Mucosa of gallbladder (tissue), 1 donor: ENCODE data around the gene TMED3. TPM values are rescaled to one million over a fixed set of nuclear protein-coding genes. Genes with fewer than 3 reads are reported as not detected.
"Not testable (repeated sequence)": the region's sequence is repeated elsewhere in the genome, so short reads cannot be mapped to it uniquely, and the experiment has no call there.

Experiments
- DNase-seq: peaks from one replicate; pipeline ENCODE4 v3.0.0-alpha.2; 2020; ENCODE audit warnings: low spot score
- total RNA-seq: library from RNA; stranded (reverse); gene quantifications from one replicate; pipeline ENCODE4 v1.2.1, GENCODE V29; 2021
- donor health status: DM: no; HTN: no; CAD: no.

TMED3 gene
- total RNA-seq, 1 donor from 2014 or later, result 67.7 TPM

DNA sequence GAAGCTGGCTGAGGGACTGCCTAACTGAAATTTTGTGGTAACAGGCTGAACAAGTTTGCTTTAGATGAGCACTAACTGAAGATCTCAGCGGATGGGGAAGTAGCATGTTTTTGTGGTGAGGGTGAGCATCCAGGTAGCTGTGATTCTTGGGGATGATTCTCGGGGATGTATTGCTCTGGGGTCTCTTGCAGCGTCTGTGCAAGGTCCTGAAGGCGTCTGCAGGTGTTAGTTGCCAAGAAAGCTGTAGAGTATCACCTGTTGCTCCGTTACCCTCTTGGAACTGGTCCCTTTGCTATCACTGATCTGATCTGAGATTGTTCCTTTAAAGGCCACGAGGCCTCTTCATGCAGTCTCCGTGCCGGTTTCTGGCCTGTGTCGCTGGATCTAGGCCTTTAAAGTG, 6.0 kb downstream of the TMED3 start:
- DNase-seq, result no peak

GRCh38 chr15:79319973-79320372, 9.1 kb downstream of the TMED3 start:
- not testable (repeated sequence) for DNase-seq

DNA sequence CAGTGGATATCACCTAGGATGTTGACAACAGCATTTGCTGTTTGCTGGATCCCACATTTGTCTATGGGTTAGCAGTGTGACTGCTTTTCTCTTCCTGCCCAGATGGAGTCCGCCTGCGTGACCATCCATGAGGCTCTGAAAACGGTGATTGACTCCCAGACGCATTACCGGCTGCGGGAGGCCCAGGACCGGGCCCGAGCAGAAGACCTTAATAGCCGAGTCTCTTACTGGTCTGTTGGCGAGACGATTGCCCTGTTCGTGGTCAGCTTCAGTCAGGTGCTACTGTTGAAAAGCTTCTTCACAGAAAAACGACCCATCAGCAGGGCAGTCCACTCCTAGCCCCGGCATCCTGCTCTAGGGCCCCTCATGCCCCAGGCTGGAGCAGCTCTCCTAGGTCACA, 11.0 kb downstream of the TMED3 start:
- DNase-seq, result no peak

GRCh38 chr15:79322306-79322705, 11.4 kb downstream of the TMED3 start:
- DNase-seq, result no peak

GRCh38 chr15:79322945-79323344, 12.0 kb downstream of the TMED3 start:
- no peak for DNase-seq

- DNase-seq, result no peak
Observed at GRCh38 chr15:79329171-79329611, 18.3 kb downstream of the TMED3 start.

DNA sequence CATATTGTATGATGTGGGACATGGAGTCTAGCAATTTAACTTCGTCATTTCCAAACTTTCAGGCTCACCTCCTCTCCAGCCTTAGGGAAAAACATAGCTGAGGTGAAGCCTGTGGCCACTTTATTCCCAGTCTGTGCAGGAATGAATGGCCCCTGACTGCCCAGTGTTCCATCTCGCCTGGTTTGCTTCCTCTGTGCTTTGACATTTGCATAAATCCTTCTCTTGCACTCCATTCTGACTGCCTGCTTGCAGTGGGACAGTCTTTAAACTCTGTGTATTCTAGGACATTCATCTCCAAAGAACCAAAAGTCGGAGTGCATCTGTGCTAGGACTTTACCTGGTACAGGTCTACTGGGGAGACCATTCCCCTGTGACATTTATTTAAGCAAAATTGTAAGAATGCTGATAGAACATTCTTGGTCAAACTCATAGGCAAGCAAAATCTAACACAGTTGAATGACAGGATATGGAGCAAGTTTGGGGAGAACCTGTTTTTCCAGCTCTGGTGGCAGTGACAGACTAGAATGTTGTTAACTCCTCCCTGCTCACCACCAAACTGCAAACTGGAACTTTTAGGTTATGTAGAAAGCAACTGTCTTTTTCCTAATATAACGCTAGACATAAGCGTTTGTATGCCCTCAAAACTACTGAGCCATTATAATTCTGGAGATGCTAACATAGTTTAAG, 22.1 kb downstream of the TMED3 start:
- DNase-seq, result no peak

GRCh38 chr15:79337591-79337990, 26.7 kb downstream of the TMED3 start:
- no peak for DNase-seq

- no peak for DNase-seq
Observed at GRCh38 chr15:79339588-79340314, 28.8 kb downstream of the TMED3 start.

GRCh38 chr15:79340315-79340602, 29.3 kb downstream of the TMED3 start:
- no peak for DNase-seq

DNA sequence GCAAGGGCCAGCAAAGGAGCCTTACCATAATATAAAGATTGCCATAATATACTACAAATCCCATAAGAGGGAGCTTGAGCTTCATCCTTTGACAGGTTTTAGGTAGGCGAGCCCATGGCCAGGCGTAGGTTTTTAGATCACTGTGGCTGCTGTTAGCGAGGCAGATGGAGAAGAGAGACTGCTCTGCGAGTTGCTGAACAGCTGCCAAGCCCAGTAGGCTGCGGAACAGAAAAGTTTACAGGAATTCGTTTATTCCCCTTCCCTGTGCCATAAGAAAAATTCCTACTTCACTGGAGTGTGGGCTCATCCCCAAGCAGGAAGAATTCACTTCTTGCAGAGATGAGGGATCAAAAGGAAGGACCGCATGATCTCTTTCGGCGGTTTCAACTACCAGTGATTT, 30.5 kb downstream of the TMED3 start:
- DNase-seq, result no peak

DNA sequence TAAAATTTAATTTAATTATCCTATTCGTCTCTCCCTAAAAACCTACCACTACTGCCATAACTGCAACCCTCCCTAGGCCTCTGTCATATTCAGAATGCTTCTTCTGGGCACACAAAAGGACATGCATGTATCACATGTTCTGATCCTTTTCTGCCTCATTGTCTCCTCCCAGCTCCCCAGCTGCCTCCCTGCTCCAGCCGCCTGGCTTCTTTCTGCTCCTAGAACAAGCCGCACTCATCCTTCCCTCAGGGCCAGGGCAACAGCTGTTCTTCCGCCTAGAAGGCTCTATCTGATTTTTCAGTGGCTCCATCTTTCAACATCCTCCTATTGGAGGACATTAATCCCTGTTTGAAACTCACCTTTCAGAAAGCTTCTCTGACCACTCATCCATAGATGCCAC, 38.6 kb downstream of the TMED3 start:
- DNase-seq, result no peak

- DNase-seq, result no peak
Observed at GRCh38 chr15:79352206-79352605, 41.3 kb downstream of the TMED3 start.

DNA sequence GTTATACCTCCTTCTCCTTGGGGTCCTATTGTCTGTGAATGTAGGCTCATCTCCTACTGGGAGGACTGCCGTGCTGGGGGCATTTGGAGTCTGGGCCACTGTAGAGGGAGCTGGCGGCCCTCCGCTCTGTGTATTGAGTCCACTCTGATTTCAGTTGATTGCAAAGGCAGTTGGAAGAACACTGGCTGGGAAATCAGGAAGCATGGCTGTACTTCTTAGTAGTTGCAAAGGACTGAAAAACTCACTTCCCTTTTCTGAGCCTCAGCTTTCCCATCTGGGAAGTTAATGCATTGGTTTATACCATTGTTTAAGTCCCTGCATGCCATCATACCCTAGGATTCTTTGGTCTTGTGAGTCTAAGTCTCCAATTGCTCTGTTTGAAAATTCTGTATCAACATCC, 46.7 kb downstream of the TMED3 start:
- DNase-seq, result no peak

DNA sequence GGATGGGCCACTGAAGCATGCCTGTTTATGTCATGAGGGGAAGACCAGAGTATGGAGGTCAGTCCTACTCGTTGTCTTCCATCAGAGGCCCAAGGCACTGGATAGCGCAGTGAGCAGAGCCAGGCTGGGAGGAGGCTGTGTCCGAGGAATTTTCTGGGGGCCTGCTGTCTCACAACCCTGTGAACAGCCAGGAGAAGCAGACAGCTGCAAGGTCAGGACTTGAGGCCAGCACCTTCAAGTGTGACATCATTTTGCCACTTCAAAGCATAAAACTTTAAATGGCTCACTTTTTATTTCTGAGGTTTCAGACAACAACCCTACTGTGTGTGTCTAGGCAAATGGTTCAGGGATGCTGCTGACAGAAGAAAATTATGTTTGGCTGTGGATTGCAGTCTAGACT, 47.2 kb downstream of the TMED3 start:
- no peak for DNase-seq

- DNase-seq, result no peak
Observed at GRCh38 chr15:79364571-79365240, 53.8 kb downstream of the TMED3 start.

GRCh38 chr15:79365765-79366164, 54.9 kb downstream of the TMED3 start:
- DNase-seq, result no peak

- no peak for DNase-seq
Observed at GRCh38 chr15:79366691-79367090, 55.8 kb downstream of the TMED3 start.

DNA sequence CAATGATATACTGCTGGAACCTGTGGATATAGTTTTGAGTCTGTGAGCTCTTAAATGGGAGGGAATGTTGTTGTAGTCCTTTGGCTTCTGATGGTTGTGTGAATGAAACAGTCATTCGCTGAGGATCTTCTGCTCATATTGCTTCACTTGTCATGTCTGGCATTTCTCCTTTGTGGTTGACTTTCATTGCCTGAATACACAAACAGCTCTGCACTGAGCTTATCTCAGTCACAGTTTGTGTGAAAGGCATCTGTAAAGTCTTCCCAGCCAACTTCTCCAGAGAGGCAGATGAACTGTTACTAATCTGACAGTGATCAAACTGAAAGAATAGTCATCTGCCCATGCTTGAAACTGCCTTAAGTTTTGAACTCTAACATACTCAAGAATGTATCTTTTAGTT, 59.8 kb downstream of the TMED3 start:
- no peak for DNase-seq

DNA sequence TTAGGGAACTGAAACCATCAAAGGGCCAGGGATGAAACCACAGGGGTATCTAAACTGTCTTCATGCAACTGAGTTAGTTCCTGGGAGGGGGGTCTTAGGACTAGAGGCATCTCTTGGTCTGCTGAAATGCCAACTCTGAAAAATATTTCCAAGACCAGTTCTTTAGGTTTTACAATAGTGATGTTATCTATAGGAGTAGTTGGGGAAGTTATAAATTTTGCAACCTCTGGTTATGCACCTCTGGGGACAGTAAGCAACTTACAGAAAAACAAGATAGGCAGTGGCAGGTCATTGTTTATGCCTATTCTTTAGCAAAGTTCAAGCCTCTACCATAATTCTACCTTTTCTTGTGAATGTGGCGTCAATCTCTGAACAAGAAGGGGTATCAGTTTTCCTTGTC, 60.7 kb downstream of the TMED3 start:
- DNase-seq, result no peak

DNA sequence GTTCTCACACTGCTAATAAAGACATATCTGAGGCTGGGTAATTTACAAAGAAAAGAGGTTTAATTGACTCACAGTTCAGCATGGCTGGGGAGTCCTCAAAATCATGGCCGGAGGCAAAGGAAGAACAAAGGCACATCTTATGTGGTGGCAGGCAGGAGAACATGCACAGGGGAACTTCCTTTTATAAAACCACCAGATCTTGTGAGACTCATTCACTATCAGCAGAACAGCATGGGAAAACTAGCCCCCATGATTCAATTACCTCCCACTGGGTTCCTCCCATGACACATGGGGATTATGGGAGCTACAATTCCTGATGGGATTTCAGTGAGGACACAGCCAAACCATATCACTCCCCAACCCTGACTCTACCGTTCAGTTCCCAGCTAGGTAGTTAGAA, 61.5 kb downstream of the TMED3 start:
- DNase-seq, result no peak
